ENCODE measurements around the gene MAGEA4.

The MAGEA4 gene

DNA sequence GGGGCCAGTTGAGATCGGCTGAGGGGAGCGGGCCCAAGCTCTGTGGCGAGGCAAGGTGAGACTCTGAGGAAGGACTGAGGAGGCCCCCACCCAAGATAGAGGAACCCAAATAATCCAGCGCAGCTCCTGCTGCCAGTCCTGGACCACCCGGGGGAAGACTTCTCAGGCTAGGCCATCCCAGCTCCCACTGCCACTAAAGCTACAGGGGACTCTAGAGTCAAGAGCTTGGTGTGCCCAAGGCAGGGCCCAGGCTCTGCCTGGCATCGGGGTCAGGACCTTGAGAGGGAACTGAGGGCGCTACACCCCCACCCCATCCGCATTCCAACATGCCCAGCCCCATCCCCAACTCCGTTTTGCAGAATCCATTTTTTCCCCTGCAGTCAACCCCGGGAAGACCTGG lies 8.6 kb downstream of the MAGEA4 start:
- no peak for DNase-seq (ENCODE audit: low read depth)
- TF ChIP-seq, protein P1, sequence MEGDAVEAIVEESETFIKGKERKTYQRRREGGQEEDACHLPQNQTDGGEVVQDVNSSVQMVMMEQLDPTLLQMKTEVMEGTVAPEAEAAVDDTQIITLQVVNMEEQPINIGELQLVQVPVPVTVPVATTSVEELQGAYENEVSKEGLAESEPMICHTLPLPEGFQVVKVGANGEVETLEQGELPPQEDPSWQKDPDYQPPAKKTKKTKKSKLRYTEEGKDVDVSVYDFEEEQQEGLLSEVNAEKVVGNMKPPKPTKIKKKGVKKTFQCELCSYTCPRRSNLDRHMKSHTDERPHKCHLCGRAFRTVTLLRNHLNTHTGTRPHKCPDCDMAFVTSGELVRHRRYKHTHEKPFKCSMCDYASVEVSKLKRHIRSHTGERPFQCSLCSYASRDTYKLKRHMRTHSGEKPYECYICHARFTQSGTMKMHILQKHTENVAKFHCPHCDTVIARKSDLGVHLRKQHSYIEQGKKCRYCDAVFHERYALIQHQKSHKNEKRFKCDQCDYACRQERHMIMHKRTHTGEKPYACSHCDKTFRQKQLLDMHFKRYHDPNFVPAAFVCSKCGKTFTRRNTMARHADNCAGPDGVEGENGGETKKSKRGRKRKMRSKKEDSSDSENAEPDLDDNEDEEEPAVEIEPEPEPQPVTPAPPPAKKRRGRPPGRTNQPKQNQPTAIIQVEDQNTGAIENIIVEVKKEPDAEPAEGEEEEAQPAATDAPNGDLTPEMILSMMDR (conservative IDR thresholded peaks at IDR 0.05; ENCODE audit: control insufficient read depth, insufficient read depth, low read depth, low read length): no peak
- no peak overlapping the region for H3K4me3 ChIP-seq (ENCODE audit: control insufficient read depth, low read depth, low read length)

DNA sequence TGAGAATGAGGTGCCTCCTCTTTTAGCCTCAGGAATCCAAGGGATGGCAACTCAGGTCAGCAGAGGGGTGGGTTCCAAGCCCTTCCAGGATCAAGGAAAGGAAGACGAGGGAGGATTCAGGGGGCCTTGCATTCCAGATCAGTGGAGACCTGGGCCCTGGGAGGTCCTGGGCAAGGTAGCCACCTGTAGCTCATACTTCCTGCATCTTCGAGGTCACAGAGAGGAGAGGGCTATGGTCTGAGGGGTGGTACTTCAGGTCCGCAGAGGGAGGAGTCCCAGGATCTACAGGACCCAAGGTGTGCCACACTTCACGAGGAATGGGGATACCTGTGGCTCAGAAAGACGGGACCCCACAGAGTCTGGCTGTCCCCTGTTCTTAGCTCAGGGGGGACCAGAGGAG lies 9.2 kb downstream of the MAGEA4 start:
- H3K4me3 ChIP-seq (ENCODE audit: control insufficient read depth, low read depth, low read length): no peak overlapping the region
- TF ChIP-seq, protein P1 (conservative IDR thresholded peaks at IDR 0.05; ENCODE audit: control insufficient read depth, insufficient read depth, low read depth, low read length): no peak
- no peak for DNase-seq (ENCODE audit: low read depth)

DNA sequence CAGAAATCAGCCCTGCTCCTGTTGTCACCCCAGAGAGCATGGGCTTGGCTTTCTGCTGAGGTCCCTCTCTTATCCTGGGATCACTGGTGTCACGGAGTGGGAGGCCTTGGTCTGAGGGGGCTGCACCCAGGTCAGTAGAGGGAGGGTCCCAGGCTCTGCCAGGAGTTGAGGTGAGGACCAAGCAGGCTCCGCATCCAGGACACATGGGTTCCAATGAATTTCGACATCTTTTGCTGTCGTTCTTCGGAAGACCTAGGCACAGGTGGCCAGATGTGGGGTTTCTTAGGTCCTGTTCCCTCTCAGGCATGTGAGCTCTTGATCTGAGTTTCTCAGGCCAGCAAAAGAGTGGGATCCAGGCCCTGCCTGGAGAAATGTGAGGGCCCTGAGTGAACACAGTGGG lies 10.0 kb downstream of the MAGEA4 start:
- TF ChIP-seq, protein P1 (conservative IDR thresholded peaks at IDR 0.05; ENCODE audit: control insufficient read depth, insufficient read depth, low read depth, low read length): no peak
- no peak for DNase-seq (ENCODE audit: low read depth)
- H3K4me3 ChIP-seq (ENCODE audit: control insufficient read depth, low read depth, low read length): no peak overlapping the region

DNA sequence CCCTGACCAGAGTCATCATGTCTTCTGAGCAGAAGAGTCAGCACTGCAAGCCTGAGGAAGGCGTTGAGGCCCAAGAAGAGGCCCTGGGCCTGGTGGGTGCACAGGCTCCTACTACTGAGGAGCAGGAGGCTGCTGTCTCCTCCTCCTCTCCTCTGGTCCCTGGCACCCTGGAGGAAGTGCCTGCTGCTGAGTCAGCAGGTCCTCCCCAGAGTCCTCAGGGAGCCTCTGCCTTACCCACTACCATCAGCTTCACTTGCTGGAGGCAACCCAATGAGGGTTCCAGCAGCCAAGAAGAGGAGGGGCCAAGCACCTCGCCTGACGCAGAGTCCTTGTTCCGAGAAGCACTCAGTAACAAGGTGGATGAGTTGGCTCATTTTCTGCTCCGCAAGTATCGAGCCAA lies 11.0 kb downstream of the MAGEA4 start:
- no peak for DNase-seq (ENCODE audit: low read depth)
- TF ChIP-seq, protein P1 (conservative IDR thresholded peaks at IDR 0.05; ENCODE audit: control insufficient read depth, insufficient read depth, low read depth, low read length): no peak
- H3K4me3 ChIP-seq (ENCODE audit: control insufficient read depth, low read depth, low read length): no peak overlapping the region

DNA sequence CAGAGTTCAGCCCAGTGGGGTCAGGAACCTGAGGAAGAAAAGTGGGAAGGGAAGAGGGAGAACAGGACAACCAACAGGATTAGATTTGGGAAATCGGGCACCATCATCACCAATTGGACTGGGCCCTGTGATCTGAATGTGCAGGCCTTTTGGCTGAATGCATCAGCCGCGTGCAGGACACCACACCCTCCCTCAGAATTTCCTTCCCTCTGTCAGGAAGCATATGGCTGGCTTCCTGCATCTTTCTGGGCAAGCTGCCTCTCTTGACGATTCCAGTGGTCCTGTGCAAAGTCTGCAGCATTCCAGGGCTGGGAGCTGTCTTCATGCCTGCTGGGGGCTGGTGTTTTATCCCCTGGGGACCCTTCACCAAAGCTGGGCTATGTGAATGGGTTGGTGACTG lies 16.4 kb downstream of the MAGEA4 start:
- DNase-seq (ENCODE audit: low read depth): no peak
- TF ChIP-seq, protein P1 (conservative IDR thresholded peaks at IDR 0.05; ENCODE audit: control insufficient read depth, insufficient read depth, low read depth, low read length): no peak
- H3K4me3 ChIP-seq (ENCODE audit: control insufficient read depth, low read depth, low read length): no peak overlapping the region

DNA sequence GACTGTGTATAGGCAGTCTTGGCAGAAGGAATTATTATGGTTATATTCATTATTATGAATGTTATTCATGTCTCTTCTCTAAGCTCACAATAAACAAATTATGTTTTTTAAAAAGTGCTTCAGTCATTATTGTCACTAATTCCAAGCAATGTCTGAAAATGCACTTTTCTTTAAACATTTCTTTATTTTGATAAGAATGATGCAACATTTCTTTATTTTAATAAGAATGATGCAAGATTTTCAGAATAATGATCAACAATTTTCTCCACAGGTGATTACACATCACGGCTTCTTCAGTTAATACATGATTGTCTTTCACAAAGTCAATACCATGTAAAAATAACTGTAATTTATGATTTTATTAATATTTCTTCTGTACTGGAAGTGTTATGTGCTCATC lies 22.7 kb downstream of the MAGEA4 start:
- TF ChIP-seq, protein P1 (conservative IDR thresholded peaks at IDR 0.05; ENCODE audit: control insufficient read depth, insufficient read depth, low read depth, low read length): no peak
- H3K4me3 ChIP-seq (ENCODE audit: control insufficient read depth, low read depth, low read length): no peak overlapping the region
- no peak for DNase-seq (ENCODE audit: low read depth)

DNA sequence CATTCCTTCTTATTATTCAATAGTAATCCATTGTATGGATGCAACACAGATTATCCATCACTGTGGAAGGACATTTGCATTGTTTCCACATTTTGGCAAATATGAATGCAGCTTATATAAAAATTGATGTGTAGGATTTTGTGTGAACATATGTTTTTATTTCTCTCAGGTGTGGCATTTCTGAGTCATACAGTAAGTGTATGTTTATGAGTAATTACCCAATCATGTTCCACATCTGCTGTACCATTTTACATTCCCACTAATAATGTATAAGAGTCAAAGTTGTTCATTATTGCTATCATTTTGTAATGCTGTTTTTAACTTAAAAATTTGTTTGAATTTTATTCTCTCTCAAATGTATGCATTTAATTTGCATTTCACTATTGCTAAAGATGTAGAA lies 25.5 kb downstream of the MAGEA4 start:
- no peak overlapping the region for H3K4me3 ChIP-seq (ENCODE audit: control insufficient read depth, low read depth, low read length)
- TF ChIP-seq, protein P1 (conservative IDR thresholded peaks at IDR 0.05; ENCODE audit: control insufficient read depth, insufficient read depth, low read depth, low read length): no peak
- peak; percentile 4 for DNase-seq (ENCODE audit: low read depth)
